ENCODE measurements around the gene MKX. TPM values are rescaled to one million over a fixed set of nuclear protein-coding genes. Genes with fewer than 3 reads are reported as not detected.

The MKX gene
- polyA plus RNA-seq, 3 donors = not detected

- Mint-ChIP-seq H3K36me3 (no peaks in the 10 kb centered on the region), H3K27me3 (ENCODE audit: low read depth in 3 of 3) (peaks cover 0 to 7% (median 4%) of the 10 kb centered on the region in 3 donors), H3K4me3 (no peak overlapping the region), H3K4me1 (peaks cover 63% of the 10 kb centered on the region), H3K27ac (peak overlapping the region in 6 of 7 donors; percentile 20 to 96 (median 84)), H3K9me3 (peaks cover 0 to 3% (median 0%) of the 10 kb centered on the region in 7 donors)
- peaks cover 55 to 60% of the 10 kb centered on the region in 2 donors for H3K4me1 ChIP-seq (ENCODE audit: control insufficient read depth in 1 of 2, insufficient read depth in 2 of 2, low read length in 2 of 2)
- H4K20me1 ChIP-seq (ENCODE audit: insufficient read depth, low read length) = no peaks in the 10 kb centered on the region
- TF ChIP-seq CTCF (IDR thresholded peaks at IDR 0.05) = no peak
- DNase-seq = peak in 1 of 3 donors; percentile 24
- H3K27me3 ChIP-seq (ENCODE audit: control insufficient read depth in 2 of 2, insufficient read depth in 2 of 2, low read length in 2 of 2) = no peaks in the 10 kb centered on the region
- WGBS (ENCODE audit: insufficient coverage) = no CpG with 5 or more reads among the region's 3 CpGs
- peak overlapping the region in 1 of 3 experiments; percentile 60 for H3K4me3 ChIP-seq (replicated peaks in 1 of 3; ENCODE audit: low read depth in 2 of 3, low read length in 3 of 3)
- H3K4me2 ChIP-seq (replicated peaks; ENCODE audit: extremely low read depth, low read length, poor library complexity, severe bottlenecking) = peak overlapping the region; percentile 68
- H3K36me3 ChIP-seq (replicated peaks in 1 of 2; ENCODE audit: control insufficient read depth in 1 of 2, insufficient read depth in 2 of 2, low read length in 2 of 2) = no peaks in the 10 kb centered on the region
- no peak overlapping the region for H2AFZ ChIP-seq (ENCODE audit: insufficient read depth, low read depth, low read length, poor library complexity, severe bottlenecking)
- H3K27ac ChIP-seq (ENCODE audit: low read depth in 1 of 2, low read length in 2 of 2) = peak overlapping the region; percentile 60 to 82
- no peaks in the 10 kb centered on the region for H3K9me3 ChIP-seq (replicated peaks in 1 of 2; ENCODE audit: control insufficient read depth in 1 of 2, insufficient read depth in 1 of 2, low read length in 2 of 2)
- H3K9ac ChIP-seq (ENCODE audit: insufficient read depth, low read length, poor library complexity, severe bottlenecking) = no peak overlapping the region
- intact Hi-C loops (cut with micrococcal nuclease) = loop anchor here in 1 of 2 donors (10.0 kb wide), 1 partner anchor 743 kb away; no protein-coding TSS in a partner anchor
- no peaks in the 10 kb centered on the region for H3K79me2 ChIP-seq (ENCODE audit: insufficient read depth, low read length)
Measured at GRCh38 chr10:27661514-27662286, 83.9 kb downstream of the MKX start.

GRCh38 chr10:27660711-27661110 is 84.9 kb downstream of the MKX start:
- peak overlapping the region; percentile 68 for H3K4me2 ChIP-seq (replicated peaks; ENCODE audit: extremely low read depth, low read length, poor library complexity, severe bottlenecking)
- Mint-ChIP-seq H3K27ac (peak overlapping the region; percentile 83 to 96 (median 92)), H3K27me3 (ENCODE audit: low read depth in 3 of 3) (peaks cover 0 to 8% (median 6%) of the 10 kb centered on the region in 3 donors), H3K9me3 (no peaks in the 10 kb centered on the region), H3K36me3 (no peaks in the 10 kb centered on the region), H3K4me1 (peaks cover 68% of the 10 kb centered on the region), H3K4me3 (peak overlapping the region; percentile 60 to 85)
- H3K79me2 ChIP-seq (ENCODE audit: insufficient read depth, low read length) = no peaks in the 10 kb centered on the region
- H3K27me3 ChIP-seq (ENCODE audit: control insufficient read depth in 2 of 2, insufficient read depth in 2 of 2, low read length in 2 of 2) = no peaks in the 10 kb centered on the region
- no peaks in the 10 kb centered on the region for H3K36me3 ChIP-seq (replicated peaks in 1 of 2; ENCODE audit: control insufficient read depth in 1 of 2, insufficient read depth in 2 of 2, low read length in 2 of 2)
- DNase-seq = peak; percentile 31 to 46 (median 44)
- H3K9ac ChIP-seq (ENCODE audit: insufficient read depth, low read length, poor library complexity, severe bottlenecking) = peak overlapping the region; percentile 19
- peaks cover 55 to 64% of the 10 kb centered on the region in 2 donors for H3K4me1 ChIP-seq (ENCODE audit: control insufficient read depth in 1 of 2, insufficient read depth in 2 of 2, low read length in 2 of 2)
- H3K4me3 ChIP-seq (replicated peaks in 1 of 3; ENCODE audit: low read depth in 2 of 3, low read length in 3 of 3) = peak overlapping the region in 1 of 3 experiments; percentile 60
- no peak for TF ChIP-seq CTCF (IDR thresholded peaks at IDR 0.05)
- H3K9me3 ChIP-seq (replicated peaks in 1 of 2; ENCODE audit: control insufficient read depth in 1 of 2, insufficient read depth in 1 of 2, low read length in 2 of 2) = no peaks in the 10 kb centered on the region
- intact Hi-C loops (cut with micrococcal nuclease) = loop anchor here in 1 of 2 donors (10.0 kb wide), 1 partner anchor 744 kb away; no protein-coding TSS in a partner anchor
- H4K20me1 ChIP-seq (ENCODE audit: insufficient read depth, low read length) = no peaks in the 10 kb centered on the region
- H3K27ac ChIP-seq (ENCODE audit: low read depth in 1 of 2, low read length in 2 of 2) = peak overlapping the region; percentile 68 to 82
- no CpG with 5 or more reads among the region's 4 CpGs for WGBS (ENCODE audit: insufficient coverage)
- peak overlapping the region; percentile 74 for H2AFZ ChIP-seq (ENCODE audit: insufficient read depth, low read depth, low read length, poor library complexity, severe bottlenecking)
